Stimulated activated CD4-positive, alpha-beta T cell treated with anti-CD3 and anti-CD28 coated beads, Interleukin-2, amount 100 ng/mL, for 48 hours (primary cell): ENCODE data around the gene ZNF787.
"Not testable (repeated sequence)": the region's sequence is repeated elsewhere in the genome, so short reads cannot be mapped to it uniquely, and the experiment has no call there.

ENCODE experiments used
- DNase-seq, 2 donors: peaks; one replicate each; pipeline ENCODE4 v3.0.0-alpha.2; 2020

ZNF787 gene

GRCh38 chr19:56119582-56119978, 1.5 kb downstream of the ZNF787 start:
- no peak for DNase-seq

- no peak for DNase-seq
These were observed 2.2 kb downstream of the ZNF787 start for GRCh38 chr19:56118666-56119581.

- no peak for DNase-seq
These were observed 3.2 kb downstream of the ZNF787 start for GRCh38 chr19:56117889-56118288.

GRCh38 chr19:56117376-56117884, 3.7 kb downstream of the ZNF787 start:
- DNase-seq = no peak

- no peak for DNase-seq
These were observed 4.5 kb downstream of the ZNF787 start for GRCh38 chr19:56116606-56117005.

GRCh38 chr19:56115490-56115889, 5.6 kb downstream of the ZNF787 start:
- no peak for DNase-seq

GRCh38 chr19:56114778-56115110, 6.4 kb downstream of the ZNF787 start:
- no peak for DNase-seq

GRCh38 chr19:56114051-56114777, 6.9 kb downstream of the ZNF787 start:
- no peak for DNase-seq

GRCh38 chr19:56113074-56113632, 7.9 kb downstream of the ZNF787 start:
- DNase-seq = no peak

GRCh38 chr19:56112313-56112709, 8.8 kb downstream of the ZNF787 start:
- DNase-seq = no peak

GRCh38 chr19:56111601-56112312, 9.3 kb downstream of the ZNF787 start:
- peak in 1 of 2 donors; percentile 27 for DNase-seq

GRCh38 chr19:56110515-56111448, 10.3 kb downstream of the ZNF787 start:
- no peak for DNase-seq

- no peak for DNase-seq
These were observed 11.9 kb downstream of the ZNF787 start for GRCh38 chr19:56109226-56109625.

GRCh38 chr19:56108447-56109195, 12.5 kb downstream of the ZNF787 start:
- DNase-seq = no peak

- DNase-seq = no peak
These were observed 13.3 kb downstream of the ZNF787 start for GRCh38 chr19:56107626-56108351.

- no peak for DNase-seq
These were observed 14.1 kb downstream of the ZNF787 start for GRCh38 chr19:56106993-56107392.

- DNase-seq = no peak
These were observed 14.7 kb downstream of the ZNF787 start for GRCh38 chr19:56106397-56106849.

- not testable (repeated sequence) for DNase-seq
These were observed 15.2 kb downstream of the ZNF787 start for GRCh38 chr19:56105831-56106396.

GRCh38 chr19:56105090-56105701, 15.9 kb downstream of the ZNF787 start:
- DNase-seq = peak in 1 of 2 donors; percentile 36
